ENCODE measurements around the gene GRIN2A.

GRCh38 chr16:9713907-9714306 is 468.3 kb downstream of the GRIN2A start:
- TF ChIP-seq, protein P1, sequence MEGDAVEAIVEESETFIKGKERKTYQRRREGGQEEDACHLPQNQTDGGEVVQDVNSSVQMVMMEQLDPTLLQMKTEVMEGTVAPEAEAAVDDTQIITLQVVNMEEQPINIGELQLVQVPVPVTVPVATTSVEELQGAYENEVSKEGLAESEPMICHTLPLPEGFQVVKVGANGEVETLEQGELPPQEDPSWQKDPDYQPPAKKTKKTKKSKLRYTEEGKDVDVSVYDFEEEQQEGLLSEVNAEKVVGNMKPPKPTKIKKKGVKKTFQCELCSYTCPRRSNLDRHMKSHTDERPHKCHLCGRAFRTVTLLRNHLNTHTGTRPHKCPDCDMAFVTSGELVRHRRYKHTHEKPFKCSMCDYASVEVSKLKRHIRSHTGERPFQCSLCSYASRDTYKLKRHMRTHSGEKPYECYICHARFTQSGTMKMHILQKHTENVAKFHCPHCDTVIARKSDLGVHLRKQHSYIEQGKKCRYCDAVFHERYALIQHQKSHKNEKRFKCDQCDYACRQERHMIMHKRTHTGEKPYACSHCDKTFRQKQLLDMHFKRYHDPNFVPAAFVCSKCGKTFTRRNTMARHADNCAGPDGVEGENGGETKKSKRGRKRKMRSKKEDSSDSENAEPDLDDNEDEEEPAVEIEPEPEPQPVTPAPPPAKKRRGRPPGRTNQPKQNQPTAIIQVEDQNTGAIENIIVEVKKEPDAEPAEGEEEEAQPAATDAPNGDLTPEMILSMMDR (conservative IDR thresholded peaks at IDR 0.05; ENCODE audit: low read length), result no peak
- no peak for TF ChIP-seq EZH2phosphoT487 (IDR thresholded peaks at IDR 0.05; ENCODE audit: borderline replicate concordance, low read depth, low read length)

All from OCI-LY7 (cell line).